Epithelial cell of prostate (primary cell): ENCODE measurements around the gene TMA7.

Experiments
- DNase-seq: peaks from one replicate; pipeline ENCODE4 v3.0.0-alpha.2; 2011; ENCODE audit warnings: low read depth, low spot score
- H3K27ac ChIP-seq: fragments of 450-650 bp; 2 replicates; pipeline ENCODE4 v1.5.1; 2017; ENCODE audit warnings: mild to moderate bottlenecking

The TMA7 gene

GRCh38 chr3:48407542-48408099 is 32.4 kb upstream of the TMA7 start:
- no peak overlapping the region for H3K27ac ChIP-seq
- no peak for DNase-seq

GRCh38 chr3:48408823-48409281 is 31.2 kb upstream of the TMA7 start:
- no peak for DNase-seq
- no peak overlapping the region for H3K27ac ChIP-seq

DNA sequence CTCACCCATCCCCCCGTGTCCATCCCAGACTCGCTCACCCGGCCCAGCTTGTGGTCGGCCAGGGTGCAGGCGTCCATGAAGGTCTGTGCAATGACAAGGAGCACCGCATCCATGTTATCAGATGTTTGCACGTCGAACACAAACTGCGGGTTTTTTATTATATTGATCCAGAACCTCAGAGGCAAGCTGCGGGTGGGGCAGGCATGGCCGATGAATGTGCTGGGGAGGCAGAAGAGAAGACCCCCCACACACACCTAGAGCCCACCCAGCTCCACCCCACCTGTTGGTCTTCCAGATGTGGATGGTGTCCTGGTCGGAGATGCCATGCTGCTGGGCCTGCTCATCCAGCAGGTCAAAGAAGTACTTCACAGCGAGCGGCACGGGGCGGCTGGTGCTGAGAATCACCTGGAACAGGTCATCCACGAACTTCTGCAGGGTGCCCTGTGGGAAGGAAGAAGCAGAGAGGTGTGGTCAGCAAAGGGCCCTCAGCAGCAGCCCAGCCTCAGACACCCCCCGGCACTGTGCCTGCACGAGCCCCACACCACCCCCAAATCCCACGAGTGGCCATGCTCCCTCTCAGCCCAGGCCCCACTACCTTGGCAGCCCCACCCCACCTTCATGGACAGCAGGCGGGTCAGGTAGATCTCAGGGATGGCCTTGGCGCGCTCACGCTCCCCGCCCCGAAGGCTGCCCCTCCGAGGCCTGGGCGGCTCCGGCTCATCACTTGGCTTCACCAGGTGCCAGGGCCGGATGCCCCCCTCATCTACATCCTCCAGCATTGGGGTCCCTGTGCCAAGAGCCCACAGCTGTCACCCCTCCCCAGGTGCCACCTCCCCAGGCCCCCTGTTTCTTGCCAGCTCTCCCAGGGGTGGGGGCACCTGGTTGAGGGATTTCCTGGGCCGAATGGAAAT is 30.5 kb upstream of the TMA7 start:
- DNase-seq: no peak
- H3K27ac ChIP-seq: no peak overlapping the region

- no peak overlapping the region for H3K27ac ChIP-seq
- DNase-seq: no peak
These were observed 29.6 kb upstream of the TMA7 start for GRCh38 chr3:48410205-48411040.

DNA sequence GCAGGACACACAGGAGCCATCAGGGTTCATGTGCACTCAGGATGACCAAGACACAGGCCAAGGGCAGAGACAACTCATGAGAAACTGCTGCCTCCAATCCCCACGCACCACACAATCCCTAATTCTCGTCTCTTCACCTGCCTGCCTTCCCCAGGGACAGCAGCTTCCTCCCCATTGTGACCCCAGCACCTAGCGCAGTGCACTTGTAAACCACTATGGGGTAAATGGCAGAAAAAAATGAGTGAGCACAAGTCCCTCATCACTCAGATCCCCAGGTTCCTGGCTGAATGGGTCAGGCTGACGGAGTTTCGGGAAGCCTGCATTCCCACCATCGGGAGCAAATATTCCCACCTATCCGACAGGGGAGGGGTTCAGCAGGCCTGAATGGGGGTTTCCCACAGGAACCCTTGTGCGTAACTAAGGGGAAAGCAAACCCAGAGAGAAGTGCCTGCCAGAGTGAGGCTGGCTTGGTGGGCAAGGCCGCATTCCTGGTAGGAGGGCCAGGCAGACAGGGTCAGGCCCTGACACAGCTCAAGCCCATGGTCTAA is 28.9 kb upstream of the TMA7 start:
- no peak overlapping the region for H3K27ac ChIP-seq
- DNase-seq: no peak

DNA sequence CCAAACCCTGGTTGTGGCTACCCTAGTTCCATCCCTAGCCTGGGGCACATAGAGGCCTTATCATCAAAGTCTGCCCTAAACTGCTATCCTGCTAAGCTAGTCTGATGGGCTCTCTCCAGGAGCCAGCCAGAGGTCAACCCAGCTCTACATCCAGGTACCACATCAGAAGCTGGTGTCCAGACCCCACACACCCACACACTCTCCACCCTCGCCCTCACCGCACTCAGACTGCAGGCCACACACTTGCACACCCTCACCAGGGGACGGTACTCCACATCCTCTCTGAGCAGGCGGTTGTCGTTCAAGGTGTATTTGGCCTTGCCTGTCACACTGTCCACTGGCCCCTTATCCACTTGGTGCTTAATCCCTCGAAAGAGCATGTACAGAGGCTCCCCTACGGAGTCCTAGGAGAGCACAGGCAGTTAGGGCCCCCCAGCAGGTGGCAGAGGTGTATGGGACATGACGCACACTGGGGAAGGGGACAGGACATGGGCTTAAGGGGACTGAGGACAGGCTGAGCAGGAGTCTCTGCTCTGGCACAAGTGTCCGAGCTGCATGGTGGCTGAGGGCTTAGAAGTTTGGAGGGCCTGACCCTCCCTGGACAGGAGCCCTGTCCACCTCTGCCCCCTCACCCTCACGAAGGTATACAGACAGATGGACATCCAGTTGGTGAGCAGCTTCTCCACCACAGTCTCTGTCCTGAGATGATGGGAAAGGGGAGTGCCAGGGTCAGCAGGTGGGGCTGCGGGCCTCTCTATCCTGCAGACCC is 28.3 kb upstream of the TMA7 start:
- no peak for DNase-seq
- H3K27ac ChIP-seq: no peak overlapping the region

DNA sequence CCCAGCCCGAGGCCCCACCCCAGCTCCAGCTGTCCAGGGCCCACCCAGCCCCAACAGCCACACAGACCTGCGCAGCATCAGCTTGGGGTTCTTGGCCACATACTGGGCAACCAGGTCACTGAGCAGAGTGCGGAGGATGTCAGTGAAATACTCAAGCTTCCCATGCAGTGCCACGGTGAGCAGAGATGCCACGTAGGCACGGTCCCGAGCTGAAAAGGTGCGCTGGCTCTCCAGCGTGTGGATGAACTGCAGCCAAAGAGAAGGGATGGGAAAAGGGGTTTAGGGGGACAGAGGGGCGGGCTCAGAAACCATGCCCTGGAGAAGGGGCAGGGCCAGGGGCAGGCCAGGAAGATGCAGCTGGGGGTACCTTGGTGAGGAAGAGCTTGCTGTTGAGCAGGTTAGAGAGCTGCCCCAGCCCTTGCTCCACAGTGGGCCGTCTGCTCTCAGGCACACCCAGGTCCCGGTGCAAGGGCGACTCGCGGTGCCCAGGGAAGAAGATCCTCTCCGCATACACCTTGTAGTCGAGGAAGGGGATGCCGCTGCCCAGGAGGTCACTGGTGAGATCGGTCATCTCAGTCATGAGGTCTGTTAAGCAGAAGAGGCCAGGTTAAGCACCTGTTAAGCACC is 27.6 kb upstream of the TMA7 start:
- DNase-seq: no peak
- peak overlapping the region; percentile 13 for H3K27ac ChIP-seq

- peak overlapping the region; percentile 13 for H3K27ac ChIP-seq
- no peak for DNase-seq
These were observed 27.0 kb upstream of the TMA7 start for GRCh38 chr3:48413086-48413485.

DNA sequence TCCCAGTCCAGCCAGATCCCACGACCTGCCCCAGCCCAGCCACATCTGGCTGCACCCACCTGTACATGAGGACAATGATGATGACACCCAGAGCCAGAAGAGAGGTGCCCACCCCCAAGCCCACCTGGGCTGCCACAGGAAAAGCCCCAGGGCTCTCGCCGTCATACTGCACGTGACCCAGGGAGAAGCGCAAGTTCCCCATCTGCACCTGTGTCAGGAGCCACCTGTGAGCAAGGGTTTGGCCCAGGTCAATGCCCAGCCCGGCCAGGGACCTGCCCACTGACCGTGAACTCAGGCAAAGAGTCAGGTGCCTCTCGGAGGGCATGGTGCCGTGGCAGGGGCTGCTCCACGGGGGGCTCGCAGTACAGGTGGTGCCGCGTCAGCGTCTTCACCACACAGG is 26.4 kb upstream of the TMA7 start:
- peak overlapping the region; percentile 13 for H3K27ac ChIP-seq
- no peak for DNase-seq

DNA sequence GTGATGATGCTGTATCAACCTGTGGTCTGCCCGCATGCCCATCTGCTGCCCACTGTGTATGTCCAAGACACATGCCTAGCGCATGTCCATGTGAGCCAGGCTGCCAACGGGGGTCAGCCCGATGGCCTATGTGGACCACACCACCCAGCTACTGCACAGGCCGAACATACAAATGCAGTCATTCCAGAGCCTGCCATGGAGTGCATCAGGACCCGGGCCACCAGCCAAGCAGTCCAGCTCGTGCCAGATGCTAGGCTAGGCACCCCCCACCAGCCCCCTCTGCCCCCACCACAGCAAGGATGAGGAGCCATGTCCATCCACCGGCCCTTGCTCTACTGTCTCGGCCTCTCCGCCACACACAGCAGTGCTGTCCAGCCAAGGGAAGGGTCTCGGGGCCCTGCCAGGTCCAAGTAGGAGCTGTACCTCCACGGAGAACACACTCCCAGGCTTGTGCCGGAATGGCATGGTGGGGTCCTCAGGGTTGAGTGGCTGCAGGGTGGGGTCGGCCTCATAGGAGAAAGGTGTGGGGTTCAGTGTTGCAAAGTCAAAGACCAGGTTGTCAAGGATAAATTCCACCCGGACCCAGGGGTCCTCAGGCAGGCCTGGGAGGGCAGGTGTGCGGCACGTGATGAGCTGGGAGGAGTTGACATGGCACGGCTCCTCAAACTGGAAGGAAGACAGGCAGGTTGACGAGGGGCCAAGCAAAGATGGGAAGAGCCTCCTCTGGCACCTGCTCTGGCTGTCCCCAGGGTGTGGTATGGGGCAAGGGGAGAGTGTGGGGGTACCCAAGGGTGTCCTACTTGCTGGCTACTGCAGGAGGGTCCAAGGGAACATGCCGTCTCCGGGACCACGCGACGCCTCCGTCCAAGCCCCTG is 25.4 kb upstream of the TMA7 start:
- DNase-seq: no peak
- no peak overlapping the region for H3K27ac ChIP-seq

- no peak for DNase-seq
- H3K27ac ChIP-seq: no peak overlapping the region
These were observed 24.7 kb upstream of the TMA7 start for GRCh38 chr3:48415251-48415953.

DNA sequence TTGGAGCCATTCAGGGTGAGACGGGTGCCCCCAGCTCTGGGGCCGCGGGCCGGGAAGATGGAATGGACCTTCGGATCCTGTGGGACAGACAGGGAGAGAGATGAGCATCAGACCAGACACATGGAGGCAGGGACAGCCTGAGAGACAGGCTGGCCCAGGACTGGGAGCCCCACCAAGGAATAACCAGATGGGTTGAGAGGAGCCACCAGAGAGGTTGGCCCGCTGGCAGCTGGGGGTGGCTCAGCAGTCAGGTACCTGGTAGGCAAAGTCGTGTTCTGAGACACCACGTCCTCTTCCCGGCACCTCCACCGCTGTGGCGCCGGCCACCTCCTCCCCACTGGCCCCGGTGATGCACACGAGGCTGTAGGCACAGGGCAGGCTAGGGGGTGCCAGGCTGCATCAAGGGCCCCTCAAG is 24.0 kb upstream of the TMA7 start:
- no peak overlapping the region for H3K27ac ChIP-seq
- no peak for DNase-seq

- no peak for DNase-seq
- no peak overlapping the region for H3K27ac ChIP-seq
These were observed 23.5 kb upstream of the TMA7 start for GRCh38 chr3:48416546-48416945.

DNA sequence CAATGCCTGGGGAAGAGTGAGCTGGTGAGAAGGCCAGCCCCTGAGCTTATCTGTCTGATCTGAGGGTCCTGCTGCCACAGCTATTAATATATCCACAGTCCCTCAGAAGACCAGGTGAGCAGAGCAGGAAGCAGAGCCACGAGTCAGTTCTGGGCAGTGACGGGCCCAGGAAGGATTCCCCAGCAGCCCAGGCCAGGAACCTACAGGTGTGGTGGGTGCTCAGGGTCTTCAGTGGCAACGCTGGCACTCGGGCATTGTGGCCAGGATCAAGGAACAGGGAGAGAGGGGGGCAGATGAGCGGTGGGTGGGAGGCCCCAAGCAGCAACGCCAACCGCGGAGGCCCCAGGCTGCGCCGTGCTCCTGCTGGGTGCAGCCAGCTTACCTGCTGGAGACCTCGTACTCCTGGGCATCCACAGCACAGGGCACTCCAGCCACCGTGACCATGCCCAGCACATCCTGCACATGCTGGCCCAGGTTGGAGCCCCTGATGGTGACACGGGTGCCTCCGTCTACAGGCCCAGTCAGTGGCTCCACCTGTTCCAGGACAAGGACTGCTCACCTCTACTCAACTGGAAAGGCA is 22.4 kb upstream of the TMA7 start:
- DNase-seq: no peak
- no peak overlapping the region for H3K27ac ChIP-seq

GRCh38 chr3:48418140-48418539 is 21.9 kb upstream of the TMA7 start:
- no peak overlapping the region for H3K27ac ChIP-seq
- no peak for DNase-seq

- H3K27ac ChIP-seq: no peak overlapping the region
- no peak for DNase-seq
These were observed 21.4 kb upstream of the TMA7 start for GRCh38 chr3:48418651-48419050.

GRCh38 chr3:48419149-48419548 is 20.9 kb upstream of the TMA7 start:
- no peak for DNase-seq
- no peak overlapping the region for H3K27ac ChIP-seq

DNA sequence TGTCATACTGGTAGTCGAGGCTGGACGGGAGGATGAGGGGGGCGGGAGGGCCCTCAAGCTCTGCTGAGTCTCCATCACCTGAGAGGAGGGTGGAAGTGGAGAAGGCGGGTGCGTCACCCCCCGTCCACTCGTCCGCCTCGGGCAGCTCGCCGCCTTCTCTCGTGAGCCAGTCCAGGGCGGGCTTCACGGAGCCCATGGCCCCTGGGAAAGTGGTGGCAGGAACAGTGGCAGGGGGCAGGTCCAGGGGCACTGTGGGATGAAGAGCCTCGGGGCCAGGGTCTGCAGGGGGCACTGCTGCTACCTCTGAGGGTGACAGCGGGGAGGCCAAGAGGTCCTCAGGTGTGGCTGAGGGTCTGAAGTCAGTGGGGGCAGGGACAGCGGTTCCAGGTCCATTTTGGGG is 20.5 kb upstream of the TMA7 start:
- DNase-seq: no peak
- no peak overlapping the region for H3K27ac ChIP-seq
